Ecto neural progenitor cell (in vitro differentiated cells): ENCODE data around the gene ICA1.

Experiments used
- DNase-seq: peaks from one replicate; pipeline ENCODE4 v3.0.0-alpha.2; 2018; ENCODE audit warnings: low spot score

The ICA1 gene

DNA sequence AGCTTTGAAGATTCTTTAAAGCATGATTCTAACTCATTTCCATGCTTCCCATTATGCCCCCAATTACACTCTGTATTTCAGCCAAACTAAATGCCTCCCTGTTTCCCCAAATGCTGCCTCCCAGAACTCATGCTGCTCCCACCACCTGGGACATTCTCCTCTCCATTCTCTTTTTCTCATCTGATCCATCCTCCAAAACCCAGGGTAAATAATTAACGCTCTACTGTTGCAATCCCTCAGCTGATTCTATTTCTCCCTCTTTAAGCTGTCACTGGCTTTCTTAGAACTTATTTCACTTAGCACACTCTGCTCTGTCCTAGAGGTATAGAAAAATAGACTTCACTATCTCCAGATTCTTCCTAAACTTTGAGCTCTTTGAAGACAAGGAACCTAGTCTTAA, 104.7 kb downstream of the ICA1 start:
- DNase-seq: no peak

DNA sequence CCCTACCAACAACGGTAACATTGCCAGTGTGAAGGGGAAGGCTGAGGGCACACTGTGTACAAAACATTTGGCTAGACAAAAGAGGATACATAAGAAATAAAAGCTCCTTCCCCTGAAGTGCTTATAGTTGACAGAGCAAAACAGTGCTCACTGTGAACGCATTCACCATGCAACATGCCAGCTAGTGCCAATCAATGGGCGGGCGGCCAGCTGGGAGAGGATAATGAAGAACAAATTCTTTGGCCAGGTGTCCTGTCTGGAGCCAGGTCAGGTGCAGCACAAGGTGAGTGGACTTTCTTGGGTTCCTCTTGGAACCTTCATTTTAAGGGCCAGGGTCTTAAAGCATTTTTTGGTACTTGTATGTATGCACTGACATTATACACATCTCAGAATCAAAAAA, 106.1 kb downstream of the ICA1 start:
- DNase-seq: no peak

DNA sequence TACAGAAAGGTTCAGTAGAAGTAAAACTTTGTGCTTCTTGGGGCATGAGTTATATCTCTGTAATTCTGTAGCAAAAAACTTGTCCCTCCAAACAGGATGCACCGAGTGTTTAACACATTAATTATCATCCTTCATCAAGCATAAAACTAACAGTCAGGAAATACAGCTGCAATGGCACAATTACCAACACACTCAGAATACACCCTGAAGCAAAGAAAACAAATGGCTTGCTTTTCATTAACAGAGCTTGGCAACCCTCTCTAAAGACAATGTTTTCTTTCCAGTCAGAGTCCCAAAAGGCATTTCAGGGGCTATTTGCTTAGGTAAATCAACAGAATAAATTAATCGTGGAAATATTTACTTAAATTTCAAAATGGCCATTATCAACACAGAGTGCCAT, 107.7 kb downstream of the ICA1 start:
- no peak for DNase-seq

DNA sequence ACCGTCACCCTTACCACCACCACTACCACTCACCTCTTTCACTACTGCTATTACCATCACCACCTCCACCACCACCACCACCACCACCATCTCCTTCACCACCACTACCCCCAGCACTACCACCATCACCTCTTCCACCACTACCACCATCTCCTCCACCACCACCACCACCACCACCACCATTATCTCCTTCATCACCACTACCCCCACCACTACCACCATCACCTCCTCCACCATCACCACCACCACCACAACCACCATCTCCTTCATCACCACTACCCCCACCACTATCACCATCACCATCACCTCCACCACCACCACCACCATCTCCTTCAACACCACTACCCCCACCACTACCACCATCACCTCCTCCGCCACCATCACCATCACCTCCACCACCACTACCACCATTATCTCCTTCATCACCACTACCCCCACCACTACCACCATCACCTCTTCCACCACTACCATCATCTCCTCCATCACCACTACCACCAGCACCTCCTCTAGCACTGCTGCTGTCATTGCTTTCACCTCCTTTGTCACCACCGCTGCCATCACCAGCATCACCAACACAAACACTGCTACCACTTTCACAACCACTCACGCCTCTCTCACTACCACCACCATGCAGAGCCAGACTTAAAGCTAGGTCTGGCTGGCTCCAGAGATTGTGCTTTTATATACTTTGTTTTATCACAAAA, 109.3 kb downstream of the ICA1 start:
- no peak for DNase-seq

DNA sequence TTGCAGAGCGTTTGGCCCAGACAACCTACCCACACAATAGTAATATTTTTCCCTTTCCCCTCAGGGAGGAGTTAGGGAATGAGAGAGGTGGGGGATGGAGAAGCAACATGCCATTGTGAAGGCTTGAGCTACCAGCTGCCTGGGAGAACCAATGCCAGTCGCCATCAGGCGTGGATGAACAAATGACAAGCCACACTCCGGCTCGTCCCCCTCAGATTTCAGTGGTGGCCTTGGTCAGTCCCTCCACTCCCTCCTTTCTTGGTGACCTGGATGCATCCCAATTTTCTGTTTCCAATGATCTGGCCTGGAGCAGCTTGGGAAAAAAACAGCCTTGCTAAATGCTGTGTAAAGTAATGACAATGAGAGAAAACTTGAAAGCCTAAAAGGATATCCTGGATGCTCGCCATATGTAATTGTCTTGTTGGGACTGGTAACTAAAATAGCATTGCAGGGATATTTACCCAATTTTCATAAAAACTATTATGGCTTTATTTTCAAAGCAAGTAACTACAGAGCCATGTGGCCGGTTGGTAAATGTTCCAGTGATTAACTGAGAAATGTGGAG, 110.7 kb downstream of the ICA1 start:
- no peak for DNase-seq

DNA sequence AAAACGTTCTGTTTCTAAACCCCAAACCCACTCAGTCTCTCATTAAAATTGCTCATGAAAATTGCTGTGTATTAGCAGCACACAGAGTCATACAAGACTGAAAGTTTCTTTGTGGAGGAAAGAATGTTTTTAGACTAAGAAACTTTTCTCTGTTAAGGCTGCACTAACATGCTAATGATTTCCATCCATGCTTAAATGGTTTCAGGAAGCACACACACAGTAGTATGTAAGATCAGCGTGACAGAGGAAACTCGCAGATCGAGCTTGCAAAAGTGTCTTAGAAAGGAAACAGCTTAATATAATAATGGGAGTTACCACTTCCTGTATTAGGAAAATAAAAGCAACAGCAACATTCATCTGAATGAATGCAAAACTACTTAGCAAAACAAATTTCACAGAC, 112.7 kb downstream of the ICA1 start:
- DNase-seq: no peak

DNA sequence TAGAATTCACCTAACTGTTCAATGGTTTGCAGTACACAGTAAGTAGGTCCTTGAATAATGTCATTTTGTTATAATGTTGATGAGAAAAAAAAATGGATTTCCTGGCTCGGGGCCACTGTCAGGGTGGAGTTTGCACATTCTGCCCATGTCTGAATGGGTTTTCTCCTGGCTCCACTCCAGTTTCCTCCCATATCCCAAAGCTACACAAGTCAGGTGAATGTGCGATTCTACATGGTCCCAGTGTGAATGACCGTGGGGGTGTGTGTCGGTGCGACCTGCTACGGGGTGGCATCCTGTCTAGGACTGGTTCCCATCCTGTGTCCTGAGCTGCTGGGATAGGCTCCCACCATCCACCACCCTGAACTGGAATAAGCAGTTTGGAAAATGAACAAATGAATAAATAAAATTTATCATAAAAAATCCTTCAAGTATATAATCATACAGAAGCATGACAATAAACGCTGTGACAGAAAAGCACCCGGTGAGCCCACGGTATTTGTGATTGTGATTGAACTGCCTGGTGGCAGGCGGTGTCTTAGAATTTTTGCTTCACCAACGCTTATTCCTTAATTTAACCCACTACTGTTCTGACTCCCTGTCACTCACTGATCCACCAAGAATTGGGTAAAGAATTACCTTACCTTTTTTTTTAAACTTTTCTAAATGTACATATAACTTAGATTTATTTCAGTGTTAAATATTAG, 114.1 kb downstream of the ICA1 start:
- DNase-seq: no peak

DNA sequence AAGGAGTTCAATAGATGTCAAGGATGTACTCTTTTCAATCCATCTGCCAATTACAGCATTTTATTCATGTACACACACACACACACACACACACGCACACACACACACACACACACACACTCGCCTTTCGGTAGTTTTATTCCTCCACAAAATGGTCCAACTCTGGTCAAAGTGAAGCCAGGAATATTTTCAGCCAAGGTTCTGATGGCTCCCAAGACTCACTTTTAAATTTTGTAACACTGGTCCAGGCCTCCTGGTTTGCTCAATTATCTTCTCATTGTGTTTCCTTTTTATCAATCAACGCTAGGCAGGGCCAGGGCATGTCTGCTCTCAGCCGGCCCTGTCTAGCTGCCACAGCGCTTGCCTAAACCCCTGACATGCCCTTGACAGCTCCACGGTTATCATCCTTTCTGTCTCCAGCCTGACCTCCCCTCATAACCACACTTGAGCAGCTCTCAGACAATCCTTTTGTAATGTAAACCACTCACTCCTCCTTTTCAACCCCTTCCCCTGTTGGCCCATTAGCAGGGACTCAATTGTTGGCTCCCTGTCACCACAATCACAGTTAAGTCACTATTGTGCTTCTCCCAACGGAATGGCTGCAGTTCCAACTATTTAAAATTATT, 115.1 kb downstream of the ICA1 start:
- no peak for DNase-seq

DNA sequence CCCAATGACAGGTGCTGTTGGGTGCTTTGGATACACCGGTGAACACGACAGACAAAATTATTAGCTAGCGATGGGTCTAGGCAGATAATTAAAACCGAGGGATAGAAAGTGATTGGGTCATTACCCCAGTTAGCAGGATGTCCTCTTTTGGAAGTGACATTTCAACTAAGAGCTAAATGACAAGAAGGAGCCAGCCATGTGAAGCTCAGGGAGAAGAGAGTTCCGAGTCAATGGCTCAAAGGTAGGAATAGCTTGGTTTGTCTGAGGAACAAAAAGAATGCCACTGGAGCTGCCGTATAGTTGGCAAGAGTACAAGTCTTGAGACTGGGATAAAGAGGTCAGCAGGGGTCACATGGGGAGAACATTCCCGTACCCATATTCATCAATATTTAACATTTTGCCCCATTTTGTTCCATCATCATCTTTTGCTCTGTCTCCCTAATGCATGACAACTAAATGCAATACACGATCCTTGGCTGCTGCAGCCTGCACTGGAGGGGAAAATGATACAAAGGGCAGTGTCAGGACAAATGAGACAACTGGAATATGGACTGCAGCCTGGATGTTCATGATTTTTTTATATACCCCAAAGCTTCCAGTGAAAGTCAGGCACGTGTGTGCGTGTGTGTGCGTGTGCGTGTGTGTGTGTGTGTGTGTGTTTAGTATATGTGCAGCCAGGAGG, 115.7 kb downstream of the ICA1 start:
- no peak for DNase-seq

DNA sequence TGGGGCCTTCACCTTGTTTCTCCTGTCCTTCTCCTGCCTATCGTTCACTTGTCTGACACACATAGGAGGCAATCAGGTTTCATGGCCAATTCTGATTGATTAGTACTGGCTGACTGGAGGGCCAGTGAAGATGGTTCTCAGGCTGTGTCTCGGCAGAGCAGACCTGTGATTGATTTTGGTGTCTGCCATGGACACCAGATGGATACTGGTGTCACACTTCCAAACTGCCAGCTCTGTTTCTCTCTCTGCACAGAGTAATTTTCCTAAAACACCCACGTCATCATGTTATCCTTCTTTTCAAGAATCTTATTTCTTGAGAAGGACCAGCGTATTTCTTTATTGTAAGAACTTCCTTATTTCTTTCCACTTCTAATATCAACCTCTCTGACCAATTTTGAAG, 117.1 kb downstream of the ICA1 start:
- DNase-seq: no peak

DNA sequence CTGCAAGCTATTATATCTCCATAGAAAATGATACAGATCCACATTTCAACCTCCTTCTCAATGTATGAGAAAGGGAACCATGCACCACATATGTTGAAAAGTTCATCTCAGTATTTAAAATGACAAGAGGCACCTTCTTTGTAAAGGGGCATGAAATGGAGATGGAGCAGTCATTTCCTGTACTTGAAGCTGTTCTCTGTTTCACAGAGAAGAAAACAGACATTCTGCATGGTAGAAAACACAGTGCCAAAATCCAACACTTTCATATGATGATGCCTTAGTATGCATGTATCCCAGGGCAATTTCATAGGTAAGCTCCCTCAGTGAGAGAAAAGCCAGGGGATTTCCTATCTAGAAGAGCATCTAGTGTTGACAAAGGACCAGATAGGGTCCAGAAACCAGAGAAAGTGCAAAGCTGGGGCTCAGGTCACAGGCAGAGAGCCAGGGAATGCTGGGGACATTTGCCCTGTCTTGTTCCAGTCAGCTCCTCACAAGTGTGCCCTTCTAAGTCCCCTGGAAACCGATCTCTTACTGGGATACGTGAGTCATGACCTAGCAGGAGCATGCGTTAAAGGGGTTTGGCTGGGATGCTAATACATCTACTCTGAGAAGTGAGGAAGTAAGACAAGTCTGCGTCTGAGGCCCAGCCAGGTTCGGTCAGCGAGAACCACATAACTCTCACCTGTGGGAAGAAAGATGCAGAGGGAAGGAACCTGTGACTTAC, 118.7 kb downstream of the ICA1 start:
- no peak for DNase-seq

DNA sequence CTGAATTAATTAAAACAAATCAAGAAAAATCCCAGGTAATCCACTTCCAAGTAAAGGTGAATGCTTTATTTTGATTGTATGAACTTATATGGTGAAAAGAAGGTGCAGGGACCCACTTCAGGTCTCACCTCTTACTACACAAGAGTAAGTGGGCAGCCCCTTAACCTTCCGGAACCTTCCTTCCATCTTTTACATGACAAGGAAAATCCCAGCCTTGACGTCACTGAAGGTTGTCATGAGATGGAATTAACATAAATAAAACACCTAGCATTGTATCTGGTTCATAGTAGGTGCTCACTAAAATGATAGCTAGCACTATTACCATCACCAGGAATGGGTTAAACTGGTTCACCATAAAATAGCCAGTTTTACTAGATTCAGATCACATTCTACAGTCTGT, 119.5 kb downstream of the ICA1 start:
- no peak for DNase-seq

DNA sequence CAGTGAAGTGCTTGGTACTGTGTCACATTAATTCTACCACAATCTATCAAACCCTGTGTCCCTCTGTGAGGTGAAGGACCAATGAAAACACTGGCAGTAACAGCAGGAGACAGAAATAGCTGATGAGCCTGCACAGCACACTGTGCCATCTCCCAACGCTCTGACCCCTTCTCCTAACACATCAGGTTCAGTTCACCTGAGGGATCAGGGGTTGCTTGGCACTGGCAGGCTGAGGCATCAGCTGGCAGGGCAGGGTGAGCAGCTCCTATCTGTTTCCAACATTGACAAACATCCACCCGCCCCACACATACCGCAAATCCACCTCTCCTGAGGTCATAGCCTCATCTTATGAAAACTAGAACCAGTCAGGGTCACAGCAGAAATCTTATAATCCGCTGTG, 120.9 kb downstream of the ICA1 start:
- DNase-seq: no peak

DNA sequence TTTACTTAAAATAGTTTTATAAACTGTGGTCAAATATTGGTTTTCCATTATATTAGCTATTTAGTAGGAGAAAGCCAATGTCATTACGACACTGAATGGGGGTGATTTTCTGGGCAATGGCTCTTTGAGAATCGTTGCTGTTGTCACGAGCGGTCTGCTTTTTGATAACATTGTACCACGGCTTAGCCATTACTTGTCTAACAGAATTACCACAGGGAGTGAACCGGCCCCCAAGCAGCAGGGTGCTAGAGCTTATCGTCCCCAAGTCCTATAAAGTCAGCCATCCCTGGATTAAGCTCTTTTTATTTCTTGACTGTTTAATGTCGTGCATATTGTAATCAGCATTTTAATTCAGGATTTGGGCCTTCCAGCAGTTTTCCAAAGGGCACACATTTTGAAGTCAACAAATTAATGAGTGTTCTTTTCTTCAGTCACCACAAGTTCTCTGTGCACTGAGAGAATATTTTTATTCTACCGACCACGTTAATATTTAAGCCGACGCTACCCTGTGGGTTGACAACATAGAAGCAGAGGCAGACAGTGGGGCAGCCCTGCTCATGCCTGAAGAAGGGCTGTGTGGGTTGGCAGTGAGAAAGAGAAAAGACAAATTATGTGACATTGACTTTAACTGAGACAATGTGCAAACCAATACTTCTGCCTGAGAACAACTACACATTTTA, 125.8 kb downstream of the ICA1 start:
- no peak for DNase-seq

DNA sequence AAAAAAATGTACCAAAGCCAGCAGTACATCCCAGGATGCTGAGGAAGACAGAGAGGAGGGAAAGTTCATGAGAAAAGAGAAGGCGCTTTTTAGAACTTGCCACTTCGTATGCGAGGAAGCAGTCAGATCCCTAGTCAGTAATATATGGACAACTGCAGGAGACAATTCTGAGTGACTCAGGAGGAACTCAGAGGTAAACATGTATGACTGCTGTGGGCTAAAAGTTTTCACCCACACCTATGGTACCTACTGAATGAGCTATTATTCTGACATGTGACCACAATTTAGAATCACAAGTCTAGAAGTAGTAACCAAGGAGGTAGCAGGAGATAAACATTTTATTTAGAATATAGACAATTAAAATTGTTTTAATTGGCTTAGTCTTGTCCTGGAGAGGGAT, 126.5 kb downstream of the ICA1 start:
- DNase-seq: no peak

DNA sequence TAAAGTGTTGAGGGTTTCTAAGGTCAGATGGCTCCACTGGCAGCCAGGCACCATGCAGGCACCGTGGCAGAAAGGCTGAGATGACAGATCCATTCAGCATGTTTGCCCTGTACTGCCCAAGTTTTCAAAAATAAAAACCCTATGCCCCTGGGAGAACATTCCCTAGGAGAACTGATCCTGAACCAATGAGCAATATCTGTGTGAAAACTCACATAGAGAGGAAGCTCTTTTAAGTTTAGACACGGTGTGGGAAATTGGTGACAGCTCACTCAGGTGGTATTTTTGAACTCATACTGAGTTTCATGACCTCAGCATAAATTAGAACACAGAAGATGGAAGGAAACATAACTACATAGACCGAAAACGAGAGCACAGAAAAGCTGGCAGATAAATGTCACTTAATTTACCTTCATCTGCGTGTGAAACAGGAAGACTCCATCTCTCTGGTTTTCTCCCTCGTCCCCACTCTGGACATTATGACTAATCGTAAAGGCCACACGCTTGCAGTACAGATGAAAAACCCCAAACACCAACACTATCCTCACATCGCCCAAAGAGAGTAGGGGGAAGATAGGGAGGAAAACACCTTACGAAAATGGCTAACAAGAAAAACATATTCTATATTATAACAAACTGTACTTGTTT, 127.8 kb downstream of the ICA1 start:
- no peak for DNase-seq

DNA sequence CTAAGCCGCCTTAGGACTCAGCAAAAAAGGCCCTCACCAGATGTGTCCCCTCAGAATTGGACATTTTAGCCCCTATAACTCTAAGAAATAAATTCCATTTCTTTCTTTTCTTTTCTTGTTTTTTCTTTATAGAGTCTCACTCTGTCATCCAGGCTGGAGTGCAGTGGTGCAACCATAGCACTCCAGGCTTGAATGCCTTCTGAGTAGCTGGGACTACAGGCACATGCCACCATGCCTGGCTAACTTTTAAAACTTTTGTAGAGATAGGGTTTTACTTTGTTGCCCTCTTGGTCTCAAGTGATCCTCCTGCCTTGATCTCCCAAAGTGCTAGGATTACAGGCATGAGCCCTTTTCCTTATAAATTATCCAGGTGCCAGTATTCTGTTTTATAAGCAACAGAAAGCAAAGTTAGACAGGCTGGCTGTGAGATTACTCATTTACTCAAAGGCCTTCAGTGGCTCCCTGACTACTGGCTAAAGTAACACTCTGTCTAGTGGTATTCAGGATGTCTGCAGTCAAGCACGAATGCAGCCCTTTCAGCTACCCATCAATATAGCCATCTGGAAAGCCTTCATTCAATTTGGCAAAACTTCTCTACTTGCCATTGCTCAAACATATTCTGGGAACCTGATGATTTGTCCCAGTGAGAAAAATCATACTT, 128.6 kb downstream of the ICA1 start:
- DNase-seq: no peak

DNA sequence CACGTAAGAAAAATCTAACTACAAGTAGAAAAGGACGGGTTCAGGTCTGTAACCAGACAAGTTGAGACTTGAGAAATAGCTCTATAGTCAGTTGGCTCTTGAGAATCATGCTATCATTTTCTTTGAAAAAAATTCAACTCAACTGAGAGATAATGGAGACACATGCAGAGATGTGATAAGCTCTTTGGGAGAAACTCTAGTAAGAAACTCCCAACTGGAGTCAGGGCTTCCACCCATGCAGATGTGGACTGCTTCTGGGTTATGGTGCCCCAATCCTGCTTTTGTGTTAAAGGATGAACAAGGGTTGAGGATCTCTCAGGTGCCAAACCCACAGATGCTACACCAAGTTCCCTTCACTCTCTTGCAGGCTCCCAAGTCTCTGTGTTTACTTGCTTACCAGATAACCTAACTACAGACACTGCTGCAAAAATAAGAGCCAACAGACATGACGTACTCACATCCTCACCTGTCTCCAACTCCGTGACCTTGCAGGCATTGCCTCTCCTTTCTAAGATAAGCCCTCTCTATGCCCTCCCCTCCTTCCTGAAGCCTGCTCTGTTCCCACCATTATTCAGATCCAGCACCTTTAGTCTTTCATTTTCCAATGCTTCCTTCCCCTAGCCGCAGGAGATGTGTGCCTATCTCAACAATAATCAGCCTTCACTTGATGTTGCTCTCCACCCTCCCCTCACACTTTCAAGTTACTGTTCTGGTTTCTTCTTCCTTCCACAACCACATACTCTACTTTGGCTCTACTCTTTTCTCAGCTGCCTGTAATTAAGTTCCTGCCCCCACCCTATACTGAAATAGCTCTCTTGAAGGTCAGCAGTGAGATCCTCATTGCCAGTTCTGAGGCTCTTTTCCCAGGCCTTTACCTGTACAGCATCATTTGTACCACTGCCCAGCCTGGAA, 130.0 kb downstream of the ICA1 start:
- DNase-seq: no peak

DNA sequence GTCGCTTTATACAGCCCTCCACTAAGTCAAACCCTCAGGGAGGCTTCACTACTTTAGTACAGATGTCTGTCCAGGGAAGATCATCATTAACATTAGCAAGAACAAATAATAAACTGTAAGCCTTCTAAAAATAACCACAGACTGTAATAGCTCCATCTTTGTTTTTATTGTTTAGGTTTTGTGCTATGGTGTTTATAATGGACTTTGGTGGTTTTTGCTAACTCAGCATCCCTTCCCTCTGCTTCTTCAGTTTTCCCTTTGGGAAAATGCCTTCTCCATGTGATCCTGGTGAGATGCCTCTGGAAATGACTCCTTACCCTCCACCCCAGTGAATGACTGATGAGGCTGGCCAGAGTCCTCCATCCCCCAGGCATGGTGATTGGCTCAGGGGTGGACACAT, 131.3 kb downstream of the ICA1 start:
- no peak for DNase-seq
